Spleen (tissue), 7 donors: ENCODE data around the gene BRF1.
A peak's percentile ranks its signal among the peaks of the same experiment; 100 is the strongest.

ENCODE experiments used
- POLR2A ChIP-seq, 3 donors: fragments of 450-650 bp; IDR thresholded peaks; one replicate each; pipeline ENCODE4 v1.5.1; 2017; ENCODE audit warnings: antibody characterized with exemption in 3 of 3, mild to moderate bottlenecking in 1 of 3
- POLR2AphosphoS5 ChIP-seq, 3 donors: sonication (generic); formaldehyde crosslinking; IDR thresholded peaks; one replicate each; pipeline ENCODE4 v1.5.1; 2017; ENCODE audit warnings: antibody characterized with exemption in 3 of 3
- TF ChIP-seq, protein P1 (sequence below), 11 experiments: fragments of 200-600 bp in 7 of 11; fragments of 450-650 bp in 4 of 11; sonication (generic) in 4 of 11; IDR thresholded peaks in 8 of 11; conservative IDR thresholded peaks in 3 of 11; 1 replicate in 7 of 11; 2 replicates in 4 of 11; pipeline versions ENCODE4 v1.4.0 to v1.8.0; 2016 to 2021; ENCODE audit warnings: antibody characterized with exemption in 11 of 11, inconsistent platforms in 4 of 11, mild to moderate bottlenecking in 1 of 11
- donor health status: DM: no; HTN: no; CAD: no; lungs with moderate emphysema.
- donor health status: DM: no; HTN: no; CAD: no.
- donor health status: DM: no; HTN: no; CAD: no.

DNA sequence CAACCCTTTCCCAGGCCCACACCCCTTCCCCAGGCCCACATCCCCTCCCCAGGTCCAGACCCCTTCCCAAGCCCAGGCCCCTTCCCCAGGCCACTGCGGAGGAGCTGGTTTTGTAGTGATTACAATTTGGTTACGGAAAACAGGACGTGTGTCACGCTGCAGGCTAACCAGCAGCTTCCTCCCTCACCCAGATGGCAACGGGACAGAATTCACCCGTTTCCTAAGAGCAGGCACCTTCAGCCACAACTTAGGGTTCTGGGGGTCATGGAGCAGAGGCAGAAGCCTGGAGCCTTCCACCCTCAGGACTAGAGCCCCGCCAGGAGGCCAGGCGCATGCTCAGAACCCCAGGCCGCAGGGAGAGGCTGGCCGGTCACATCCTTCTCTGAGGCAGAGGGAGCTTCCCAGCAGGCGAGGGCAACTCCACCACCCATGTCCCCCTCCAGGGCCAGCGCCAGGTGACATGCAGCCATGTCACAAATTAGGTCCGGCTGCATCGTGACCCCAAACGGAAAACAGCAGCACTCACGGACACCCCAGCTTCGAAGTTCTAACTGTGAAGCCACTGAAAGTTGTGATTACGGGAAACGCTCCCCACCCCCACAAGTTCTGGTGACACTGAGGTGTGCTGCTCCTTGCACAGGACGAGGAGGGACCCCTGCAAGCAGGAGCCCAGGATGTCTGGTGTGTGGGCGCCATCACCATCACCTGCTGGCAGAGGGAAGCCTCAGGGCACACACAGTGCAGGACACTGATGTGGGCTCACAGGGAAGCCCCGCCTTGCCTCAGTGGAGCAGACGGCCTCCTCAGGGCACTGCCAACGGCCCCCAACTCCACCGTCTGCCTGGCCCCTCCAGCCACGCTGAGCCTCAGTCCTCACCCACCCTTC, 7.7 kb downstream of the BRF1 start:
- TF ChIP-seq, protein P1, sequence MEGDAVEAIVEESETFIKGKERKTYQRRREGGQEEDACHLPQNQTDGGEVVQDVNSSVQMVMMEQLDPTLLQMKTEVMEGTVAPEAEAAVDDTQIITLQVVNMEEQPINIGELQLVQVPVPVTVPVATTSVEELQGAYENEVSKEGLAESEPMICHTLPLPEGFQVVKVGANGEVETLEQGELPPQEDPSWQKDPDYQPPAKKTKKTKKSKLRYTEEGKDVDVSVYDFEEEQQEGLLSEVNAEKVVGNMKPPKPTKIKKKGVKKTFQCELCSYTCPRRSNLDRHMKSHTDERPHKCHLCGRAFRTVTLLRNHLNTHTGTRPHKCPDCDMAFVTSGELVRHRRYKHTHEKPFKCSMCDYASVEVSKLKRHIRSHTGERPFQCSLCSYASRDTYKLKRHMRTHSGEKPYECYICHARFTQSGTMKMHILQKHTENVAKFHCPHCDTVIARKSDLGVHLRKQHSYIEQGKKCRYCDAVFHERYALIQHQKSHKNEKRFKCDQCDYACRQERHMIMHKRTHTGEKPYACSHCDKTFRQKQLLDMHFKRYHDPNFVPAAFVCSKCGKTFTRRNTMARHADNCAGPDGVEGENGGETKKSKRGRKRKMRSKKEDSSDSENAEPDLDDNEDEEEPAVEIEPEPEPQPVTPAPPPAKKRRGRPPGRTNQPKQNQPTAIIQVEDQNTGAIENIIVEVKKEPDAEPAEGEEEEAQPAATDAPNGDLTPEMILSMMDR (IDR thresholded peaks at IDR 0.05 in 8 of 11, conservative IDR thresholded peaks at IDR 0.05 in 3 of 11), result no peak
- no peak for TF ChIP-seq POLR2A (IDR thresholded peaks at IDR 0.05)
- peak in 1 of 3 donors; percentile 17 for TF ChIP-seq POLR2AphosphoS5 (IDR thresholded peaks at IDR 0.05)
